IMR-90 (cell line): ENCODE measurements around the gene TMEM145. TPM values are rescaled to one million over a fixed set of nuclear protein-coding genes. Genes with fewer than 3 reads are reported as not detected.

Experiments
- ATAC-seq: fragments of 200-7000 bp; cut with Tn5 transposase; 2 replicates; pipeline ENCODE4 v1.9.1; 2020; ENCODE audit warnings: low read depth, mild to moderate bottlenecking, moderate library complexity
- BruUV-seq: library from RNA; stranded (reverse); fragments of 400-500 nt; replicated peaks from 2 replicates; lab custom pipeline; 2021; lab: Mats Ljungman, UMichigan
- CTCF ChIA-PET: fragments of 300-600 bp; formaldehyde crosslinking; extraction: SDS; loops from one replicate; lab custom pipeline; 2021; ENCODE audit warnings: antibody characterized with exemption; lab: Yijun Ruan, JAX
- POLR2A ChIA-PET: fragments of 300-600 bp; sonication (Branson Sonifier 250); formaldehyde crosslinking; loops from one replicate; lab custom pipeline; 2022; ENCODE audit warnings: antibody characterized with exemption; ENCODE audit not compliant: unreplicated experiment; lab: Charles Lee
- DNase-seq: peaks from one replicate; pipeline ENCODE4 v3.0.0; 2013
- H2AFZ ChIP-seq: replicated peaks from 2 replicates; pipeline ENCODE3; 2013; ENCODE audit warnings: low read length, mild to moderate bottlenecking; ENCODE audit not compliant: poor library complexity
- H2AK5ac ChIP-seq: 2 replicates; pipeline ENCODE4 v1.6.1; 2013; ENCODE audit warnings: low read depth, low read length, inconsistent platforms
- H2AK9ac ChIP-seq: replicated peaks from 2 replicates; pipeline ENCODE3; 2013; ENCODE audit warnings: mild to moderate bottlenecking, low read depth, low read length, moderate library complexity; ENCODE audit not compliant: poor library complexity
- H2BK120ac ChIP-seq: 2 replicates; pipeline ENCODE4 v1.6.1; 2013; ENCODE audit warnings: low read depth, low read length, inconsistent platforms
- H2BK15ac ChIP-seq: 3 replicates; pipeline ENCODE4 v1.6.1; 2013; ENCODE audit warnings: low read depth, low read length, inconsistent platforms
- H2BK20ac ChIP-seq: 2 replicates; pipeline ENCODE4 v1.6.1; 2013; ENCODE audit warnings: low read depth, mild to moderate bottlenecking, inconsistent platforms, low read length, moderate library complexity
- H2BK5ac ChIP-seq: 2 replicates; pipeline ENCODE4 v1.6.1; 2013; ENCODE audit warnings: mild to moderate bottlenecking, low read depth, low read length, inconsistent platforms; ENCODE audit not compliant: poor library complexity, severe bottlenecking
- H3K14ac ChIP-seq: replicated peaks from 2 replicates; pipeline ENCODE4 v1.6.1; 2013; ENCODE audit warnings: low read depth, low read length, inconsistent platforms
- H3K18ac ChIP-seq: 2 replicates; pipeline ENCODE4 v1.6.1; 2013; ENCODE audit warnings: low read depth, low read length, control low read depth
- H3K23ac ChIP-seq: 2 replicates; pipeline ENCODE4 v1.6.1; 2013; ENCODE audit warnings: low read depth, low read length, inconsistent platforms
- H3K27ac ChIP-seq: 2 replicates; pipeline ENCODE4 v1.5.1; 2013; ENCODE audit warnings: mild to moderate bottlenecking, control low read depth, low read length; ENCODE audit not compliant: insufficient read depth
- H3K27me3 ChIP-seq: 2 replicates; pipeline ENCODE4 v1.6.1; 2013; ENCODE audit warnings: low read length; ENCODE audit not compliant: control insufficient read depth, insufficient read depth
- H3K36me3 ChIP-seq: 2 replicates; pipeline ENCODE4 v1.6.1; 2013; ENCODE audit warnings: low read length, mixed read lengths; ENCODE audit not compliant: control insufficient read depth, insufficient read depth
- H3K4ac ChIP-seq: 2 replicates; pipeline ENCODE4 v1.6.1; 2013; ENCODE audit warnings: low read depth, low read length, inconsistent platforms
- H3K4me1 ChIP-seq: 2 replicates; pipeline ENCODE4 v1.6.1; 2013; ENCODE audit warnings: low read length, mixed read lengths; ENCODE audit not compliant: control insufficient read depth, insufficient read depth
- H3K4me2 ChIP-seq: 2 replicates; pipeline ENCODE4 v1.6.1; 2013; ENCODE audit warnings: low read depth, mild to moderate bottlenecking, control low read depth, low read length, moderate library complexity
- H3K4me3 ChIP-seq: 2 replicates; pipeline ENCODE4 v1.5.1; 2013; ENCODE audit warnings: low read depth, mild to moderate bottlenecking, control low read depth, low read length, moderate library complexity; ENCODE audit not compliant: insufficient read depth
- H3K56ac ChIP-seq: 2 replicates; pipeline ENCODE4 v1.6.1; 2013; ENCODE audit warnings: low read length, inconsistent platforms; ENCODE audit not compliant: insufficient read depth; ENCODE audit errors: extremely low read depth
- H3K79me1 ChIP-seq, 2 experiments: 2 replicates each; pipeline ENCODE4 v1.6.1; 2013; ENCODE audit warnings: low read length in 2 of 2, inconsistent platforms in 1 of 2, low read depth in 1 of 2
- H3K9ac ChIP-seq: 2 replicates; pipeline ENCODE4 v1.6.1; 2013; ENCODE audit warnings: low read depth, low read length, control low read depth
- H3K9me1 ChIP-seq: 2 replicates; pipeline ENCODE4 v1.6.1; 2013; ENCODE audit warnings: low read length, inconsistent platforms; ENCODE audit not compliant: insufficient read depth
- H3K9me3 ChIP-seq: 2 replicates; pipeline ENCODE4 v1.6.1; 2013; ENCODE audit warnings: low read length; ENCODE audit not compliant: control insufficient read depth, insufficient read depth
- H4K20me1 ChIP-seq: 2 replicates; pipeline ENCODE4 v1.6.1; 2013; ENCODE audit warnings: low read length, inconsistent platforms; ENCODE audit not compliant: insufficient read depth
- H4K5ac ChIP-seq: 2 replicates; pipeline ENCODE4 v1.6.1; 2013; ENCODE audit warnings: mild to moderate bottlenecking, low read depth, low read length, control low read depth
- H4K8ac ChIP-seq, 2 experiments: 2 replicates each; pipeline ENCODE4 v1.6.1; 2013; ENCODE audit warnings: low read depth in 2 of 2, low read length in 2 of 2, control low read depth in 1 of 2, inconsistent platforms in 1 of 2
- H4K91ac ChIP-seq: 2 replicates; pipeline ENCODE4 v1.6.1; 2013; ENCODE audit warnings: low read depth, low read length, inconsistent platforms; ENCODE audit not compliant: insufficient read depth
- CEBPB ChIP-seq: IDR thresholded peaks from 2 replicates; pipeline ENCODE4 v1.6.1; 2012; ENCODE audit warnings: low read depth, low read length, improper control_type of control experiment
- CHD1 ChIP-seq: IDR thresholded peaks from 2 replicates; pipeline ENCODE4 v1.6.1; 2012; ENCODE audit warnings: low read depth, low read length, improper control_type of control experiment
- FOS ChIP-seq: fragments of 150-350 bp; IDR thresholded peaks from 2 replicates; pipeline ENCODE4 v1.6.1; 2016; ENCODE audit warnings: low read depth, low read length
- NFE2L2 ChIP-seq: fragments of 150-350 bp; IDR thresholded peaks from 2 replicates; pipeline ENCODE4 v1.6.1; 2016; ENCODE audit warnings: low read depth, mild to moderate bottlenecking, low read length
- POLR2A ChIP-seq: IDR thresholded peaks from 2 replicates; pipeline ENCODE4 v1.6.1; 2012; ENCODE audit warnings: mild to moderate bottlenecking, low read depth, low read length
- RAD21 ChIP-seq: IDR thresholded peaks from 2 replicates; pipeline ENCODE4 v1.6.1; 2012; ENCODE audit warnings: low read length, improper control_type of control experiment
- RCOR1 ChIP-seq: IDR thresholded peaks from 2 replicates; pipeline ENCODE4 v1.6.1; 2012; ENCODE audit warnings: mild to moderate bottlenecking, low read length, improper control_type of control experiment; ENCODE audit not compliant: insufficient replicate concordance
- SMC3 ChIP-seq: fragments of 150-350 bp; IDR thresholded peaks from 2 replicates; pipeline ENCODE4 v1.6.1; 2016; ENCODE audit warnings: low read depth, mild to moderate bottlenecking, antibody characterized with exemption, low read length, moderate library complexity
- WGBS, 2 experiments: methylation state at CpG; one replicate each; pipeline versions ENCODE4 v1.1.5 to v1.1.7; 2013; ENCODE audit warnings: missing lambda C conversion rate in 2 of 2; ENCODE audit not compliant: insufficient read length in 1 of 2; ENCODE audit errors: extremely low coverage in 2 of 2; 5-methylcytosine and 5-hydroxymethylcytosine counted together
- dilution Hi-C: fragments of 300-500 bp; cut with HindIII; formaldehyde crosslinking; loops from one replicate; pipeline ENCODE4 v1.14.3; 2018; ENCODE audit warnings: low sequenced_read_pairs; ENCODE audit not compliant: unreplicated experiment
- in situ Hi-C: fragments of 300-500 bp; cut with MboI; formaldehyde crosslinking; loops from 3 replicates; pipeline ENCODE4 v1.14.3; 2019; ENCODE audit warnings: low sequenced_read_pairs, inconsistent platforms, mixed read lengths
- intact Hi-C: fragments of 100-400 bp; cut with micrococcal nuclease; formaldehyde crosslinking; loops from 2 replicates; pipeline ENCODE4 v1.10.0; 2022
- polyA plus RNA-seq, 3 experiments: library from polyadenylated mRNA; depleted of rRNA; stranded (reverse); fragments of >200 nt; gene quantifications; 2 replicates each; pipeline ENCODE4 v1.2.3, GENCODE V29; 2012; ENCODE audit warnings: low replicate concordance in 1 of 3
- total RNA-seq: library from RNA; depleted of rRNA; stranded (reverse); fragments of >200 nt; gene quantifications from 2 replicates; pipeline ENCODE4 v1.2.3, GENCODE V29; 2012
- TF ChIP-seq, protein P1 (sequence below): conservative IDR thresholded peaks from 2 replicates; pipeline ENCODE4 v1.5.1; 2012; ENCODE audit warnings: mild to moderate bottlenecking, low read depth, low read length, improper control_type of control experiment
- TF ChIP-seq, protein P2 (sequence below): fragments of 150-350 bp; IDR thresholded peaks from 2 replicates; pipeline ENCODE4 v1.6.1; 2016; ENCODE audit warnings: low read depth, mild to moderate bottlenecking, low read length, moderate library complexity, borderline replicate concordance

Gene TMEM145
- total and polyA plus RNA-seq, 2 of the 4 experiments (the other 2 are of a cell fraction) = under 0.01 to 0.41 TPM

DNA sequence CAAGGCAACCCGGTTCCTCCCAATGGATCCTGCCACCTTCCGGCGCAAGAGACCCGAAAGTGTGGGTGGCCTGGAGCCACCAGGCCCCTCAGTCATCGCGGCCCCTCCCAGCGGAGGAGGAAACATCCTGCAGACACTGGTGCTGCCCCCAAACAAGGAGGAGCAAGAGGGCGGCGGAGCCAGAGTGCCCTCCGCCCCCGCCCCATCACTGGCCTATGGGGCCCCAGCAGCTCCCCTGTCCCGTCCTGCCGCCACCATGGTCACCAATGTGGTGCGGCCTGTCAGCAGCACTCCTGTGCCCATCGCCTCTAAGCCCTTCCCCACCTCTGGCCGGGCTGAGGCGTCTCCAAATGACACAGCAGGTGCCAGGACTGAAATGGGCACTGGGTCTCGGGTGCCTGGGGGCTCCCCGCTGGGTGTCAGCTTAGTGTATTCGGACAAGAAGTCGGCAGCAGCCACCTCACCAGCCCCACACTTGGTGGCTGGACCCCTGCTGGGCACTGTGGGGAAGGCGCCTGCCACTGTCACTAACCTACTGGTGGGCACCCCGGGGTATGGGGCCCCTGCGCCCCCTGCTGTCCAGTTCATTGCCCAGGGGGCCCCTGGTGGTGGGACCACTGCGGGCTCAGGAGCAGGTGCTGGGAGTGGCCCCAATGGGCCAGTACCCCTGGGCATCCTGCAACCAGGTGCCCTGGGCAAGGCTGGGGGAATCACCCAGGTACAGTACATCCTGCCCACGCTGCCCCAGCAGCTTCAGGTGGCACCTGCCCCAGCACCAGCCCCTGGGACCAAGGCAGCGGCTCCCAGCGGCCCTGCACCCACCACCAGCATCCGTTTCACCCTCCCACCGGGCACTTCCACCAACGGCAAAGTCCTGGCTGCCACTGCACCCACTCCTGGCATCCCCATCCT is 22.3 kb upstream of the TMEM145 start:
- H3K56ac ChIP-seq = no peak overlapping the region
- no TSS peak for BruUV-seq
- H3K4me3 ChIP-seq = no peak overlapping the region
- no peak overlapping the region for H3K23ac ChIP-seq
- H2AFZ ChIP-seq = peak overlapping the region; percentile 58
- H3K4me1 ChIP-seq = peaks cover 7% of the 10 kb centered on the region; the same call in 1 of the 2 replicates
- no peak overlapping the region for H4K91ac ChIP-seq
- TF ChIP-seq, protein P1, sequence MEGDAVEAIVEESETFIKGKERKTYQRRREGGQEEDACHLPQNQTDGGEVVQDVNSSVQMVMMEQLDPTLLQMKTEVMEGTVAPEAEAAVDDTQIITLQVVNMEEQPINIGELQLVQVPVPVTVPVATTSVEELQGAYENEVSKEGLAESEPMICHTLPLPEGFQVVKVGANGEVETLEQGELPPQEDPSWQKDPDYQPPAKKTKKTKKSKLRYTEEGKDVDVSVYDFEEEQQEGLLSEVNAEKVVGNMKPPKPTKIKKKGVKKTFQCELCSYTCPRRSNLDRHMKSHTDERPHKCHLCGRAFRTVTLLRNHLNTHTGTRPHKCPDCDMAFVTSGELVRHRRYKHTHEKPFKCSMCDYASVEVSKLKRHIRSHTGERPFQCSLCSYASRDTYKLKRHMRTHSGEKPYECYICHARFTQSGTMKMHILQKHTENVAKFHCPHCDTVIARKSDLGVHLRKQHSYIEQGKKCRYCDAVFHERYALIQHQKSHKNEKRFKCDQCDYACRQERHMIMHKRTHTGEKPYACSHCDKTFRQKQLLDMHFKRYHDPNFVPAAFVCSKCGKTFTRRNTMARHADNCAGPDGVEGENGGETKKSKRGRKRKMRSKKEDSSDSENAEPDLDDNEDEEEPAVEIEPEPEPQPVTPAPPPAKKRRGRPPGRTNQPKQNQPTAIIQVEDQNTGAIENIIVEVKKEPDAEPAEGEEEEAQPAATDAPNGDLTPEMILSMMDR = peak; percentile 68
- TF ChIP-seq NFE2L2 (no peak), FOS (no peak), SMC3 (peak; percentile 65), POLR2A (no peak), CEBPB (no peak), RCOR1 (no peak), RAD21 (peak; percentile 68), CHD1 (no peak)
- TF ChIP-seq, protein P2, sequence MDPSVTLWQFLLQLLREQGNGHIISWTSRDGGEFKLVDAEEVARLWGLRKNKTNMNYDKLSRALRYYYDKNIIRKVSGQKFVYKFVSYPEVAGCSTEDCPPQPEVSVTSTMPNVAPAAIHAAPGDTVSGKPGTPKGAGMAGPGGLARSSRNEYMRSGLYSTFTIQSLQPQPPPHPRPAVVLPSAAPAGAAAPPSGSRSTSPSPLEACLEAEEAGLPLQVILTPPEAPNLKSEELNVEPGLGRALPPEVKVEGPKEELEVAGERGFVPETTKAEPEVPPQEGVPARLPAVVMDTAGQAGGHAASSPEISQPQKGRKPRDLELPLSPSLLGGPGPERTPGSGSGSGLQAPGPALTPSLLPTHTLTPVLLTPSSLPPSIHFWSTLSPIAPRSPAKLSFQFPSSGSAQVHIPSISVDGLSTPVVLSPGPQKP = no peak
- H3K18ac ChIP-seq = no peak overlapping the region
- H3K9me1 ChIP-seq = peaks cover 4% of the 10 kb centered on the region; the same call in 1 of the 2 replicates
- no peak overlapping the region for H2BK120ac ChIP-seq
- H3K36me3 ChIP-seq = peaks cover 76% of the 10 kb centered on the region
- peak; percentile 46 for ATAC-seq
- H2AK9ac ChIP-seq = peak overlapping the region; percentile 55
- no peaks in the 10 kb centered on the region for H3K27me3 ChIP-seq
- no peaks in the 10 kb centered on the region for H3K9me3 ChIP-seq
- H3K14ac ChIP-seq = no peak overlapping the region
- ChIA-PET POLR2A (no interaction called here), CTCF (no interaction called here)
- intact Hi-C loops (no loop called here), dilution Hi-C loops (no loop called here), in situ Hi-C loops (no loop called here)
- 91% methylated on average over 19 of the region's 31 CpGs; no CpG with 5 or more reads in 1 of the 2 experiments for whole genome bisulfite sequencing, 2 experiments
- H2BK20ac ChIP-seq = no peak overlapping the region
- no peak overlapping the region for H2BK5ac ChIP-seq
- H3K79me1 ChIP-seq = peaks cover 15 to 22% of the 10 kb centered on the region in 2 experiments
- H2BK15ac ChIP-seq = no peak overlapping the region
- H3K9ac ChIP-seq = no peak overlapping the region
- no peak overlapping the region for H4K8ac ChIP-seq
- H2AK5ac ChIP-seq = no peak overlapping the region
- peaks cover 14% of the 10 kb centered on the region for H4K20me1 ChIP-seq
- no peak overlapping the region for H4K5ac ChIP-seq
- DNase-seq = no peak
- H3K27ac ChIP-seq = no peak overlapping the region
- H3K4me2 ChIP-seq = no peak overlapping the region
- no peak overlapping the region for H3K4ac ChIP-seq
